Measurements from ENCODE around the gene TMC7.
A peak's percentile ranks its signal among the peaks of the same experiment; 100 is the strongest.

TMC7 gene

GRCh38 chr16:18983565-18984434 is at the start of gene TMC7 (continued):
- TF ChIP-seq ZNF239 (tag by site-specific recombination; IDR thresholded peaks at IDR 0.05) (no peak), ZNF335 (tag by site-specific recombination; conservative IDR thresholded peaks at IDR 0.05) (no peak), HOXA7 (CRISPR knock-in tag; IDR thresholded peaks at IDR 0.05; ENCODE audit: borderline replicate concordance) (no peak), ZNF175 (tag by site-specific recombination; IDR thresholded peaks at IDR 0.05) (no peak), BCL11A (tag by site-specific recombination; IDR thresholded peaks at IDR 0.05; ENCODE audit: low read depth) (no peak), ZNF677 (tag by site-specific recombination; IDR thresholded peaks at IDR 0.05) (no peak), ZNF18 (tag by site-specific recombination; IDR thresholded peaks at IDR 0.05) (no peak), GLIS2 (tag by site-specific recombination; IDR thresholded peaks at IDR 0.05) (peak; percentile 78), HOXC10 (CRISPR knock-in tag; IDR thresholded peaks at IDR 0.05) (no peak), ZFP3 (tag by site-specific recombination; IDR thresholded peaks at IDR 0.05; ENCODE audit: low read depth) (no peak), ZNF114 (tag by site-specific recombination; IDR thresholded peaks at IDR 0.05) (no peak), ZBTB7A (tag by site-specific recombination; IDR thresholded peaks at IDR 0.05; ENCODE audit: low read depth) (peak; percentile 46), ZNF548 (tag by site-specific recombination; IDR thresholded peaks at IDR 0.05) (no peak), KLF9 (tag by site-specific recombination; IDR thresholded peaks at IDR 0.05; ENCODE audit: low read depth) (no peak), IKZF3 (tag by site-specific recombination; IDR thresholded peaks at IDR 0.05) (peak; percentile 93), ZNF629 (tag by site-specific recombination; IDR thresholded peaks at IDR 0.05) (peak; percentile 80), ZNF529 (tag by site-specific recombination; IDR thresholded peaks at IDR 0.05; ENCODE audit: insufficient replicate concordance) (no peak), ZEB2 (tag by site-specific recombination; IDR thresholded peaks at IDR 0.05) (peak; percentile 77; the same call in 1 of the 2 replicates), ZNF23 (tag by site-specific recombination; IDR thresholded peaks at IDR 0.05; ENCODE audit: borderline replicate concordance) (no peak), SCRT2 (tag by site-specific recombination; IDR thresholded peaks at IDR 0.05) (no peak), PRDM1 (tag by site-specific recombination; IDR thresholded peaks at IDR 0.05) (no peak), ZBTB26 (tag by site-specific recombination; optimal IDR thresholded peaks at IDR 0.05) (peak; percentile 78), ZNF704 (tag by site-specific recombination; IDR thresholded peaks at IDR 0.05) (no peak), ZNF394 (tag by site-specific recombination; IDR thresholded peaks at IDR 0.05; ENCODE audit: borderline replicate concordance) (no peak), ZNF600 (tag by site-specific recombination; IDR thresholded peaks at IDR 0.05) (peak; percentile 71), ZNF558 (tag by site-specific recombination; IDR thresholded peaks at IDR 0.05) (no peak), ZNF354C (tag by site-specific recombination; IDR thresholded peaks at IDR 0.05; ENCODE audit: borderline replicate concordance, low read depth) (no peak), PBX3 (CRISPR knock-in tag; IDR thresholded peaks at IDR 0.05) (0 out of 2 replicates have a peak, but pooled peaks have one; percentile 61), ZBTB6 (tag by site-specific recombination; IDR thresholded peaks at IDR 0.05) (no peak), ZNF132 (tag by site-specific recombination; IDR thresholded peaks at IDR 0.05; ENCODE audit: borderline replicate concordance) (no peak), SALL2 (tag by site-specific recombination; IDR thresholded peaks at IDR 0.05; ENCODE audit: borderline replicate concordance) (no peak), TRIM28 (IDR thresholded peaks at IDR 0.05; ENCODE audit: borderline replicate concordance, low read length) (no peak), ZSCAN4 (tag by site-specific recombination; IDR thresholded peaks at IDR 0.05) (no peak), ZNF514 (tag by site-specific recombination; IDR thresholded peaks at IDR 0.05) (no peak)

Measured in HEK293 (cell line).